Spleen (tissue), 11 donors: ENCODE results near the gene RGL1. TPM values are rescaled to one million over a fixed set of nuclear protein-coding genes. Genes with fewer than 3 reads are reported as not detected.

Experiments used
- DNase-seq: peaks from one replicate; pipeline ENCODE4 v3.0.0-alpha.2; 2020
- H3K27ac ChIP-seq, 8 donors: fragments of 200-600 bp; sonication (generic) in 7 of 8; 1 replicate in 4 of 8; 2 replicates in 4 of 8; pipeline versions ENCODE4 v1.5.0 to v1.8.0; 2016 to 2021; ENCODE audit warnings: inconsistent platforms in 4 of 8, mild to moderate bottlenecking in 4 of 8, moderate library complexity in 1 of 8
- H3K27me3 ChIP-seq, 7 donors: fragments of 200-600 bp; sonication (generic) in 6 of 7; replicated peaks in 1 of 7; 1 replicate in 4 of 7; 2 replicates in 3 of 7; pipeline versions ENCODE4 v1.5.0 to v1.8.0; 2016 to 2021; ENCODE audit warnings: inconsistent platforms in 3 of 7, mild to moderate bottlenecking in 1 of 7
- H3K36me3 ChIP-seq, 6 donors: fragments of 200-600 bp; sonication (generic) in 5 of 6; 1 replicate in 4 of 6; 2 replicates in 2 of 6; pipeline versions ENCODE4 v1.5.0 to v1.8.0; 2016 to 2021; ENCODE audit warnings: inconsistent platforms in 2 of 6
- H3K4me1 ChIP-seq, 6 donors: fragments of 200-600 bp; sonication (generic) in 5 of 6; 1 replicate in 3 of 6; 2 replicates in 3 of 6; pipeline versions ENCODE4 v1.5.0 to v1.8.0; 2016 to 2021; ENCODE audit warnings: inconsistent platforms in 3 of 6
- H3K4me3 ChIP-seq, 8 donors: fragments of 200-600 bp; sonication (generic) in 7 of 8; 1 replicate in 4 of 8; 2 replicates in 4 of 8; pipeline versions ENCODE4 v1.5.0 to v1.8.0; 2016 to 2021; ENCODE audit warnings: inconsistent platforms in 4 of 8, mild to moderate bottlenecking in 4 of 8, moderate library complexity in 2 of 8
- H3K9me3 ChIP-seq, 8 donors: fragments of 200-600 bp; sonication (generic) in 7 of 8; 1 replicate in 4 of 8; 2 replicates in 4 of 8; pipeline versions ENCODE4 v1.5.0 to v1.8.0; 2016 to 2021; ENCODE audit warnings: inconsistent platforms in 4 of 8
- POLR2A ChIP-seq, 3 donors: fragments of 450-650 bp; IDR thresholded peaks; one replicate each; pipeline ENCODE4 v1.5.1; 2017; ENCODE audit warnings: antibody characterized with exemption in 3 of 3, mild to moderate bottlenecking in 1 of 3
- POLR2AphosphoS5 ChIP-seq, 3 donors: sonication (generic); formaldehyde crosslinking; IDR thresholded peaks; one replicate each; pipeline ENCODE4 v1.5.1; 2017; ENCODE audit warnings: antibody characterized with exemption in 3 of 3
- WGBS, 5 donors: extraction: QIAGEN DNeasy Blood & Tissue Kit in 3 of 5; methylation state at CpG; one replicate each; pipeline versions ENCODE4 v1.1.5 to v1.1.7; 2013 to 2018; 5-methylcytosine and 5-hydroxymethylcytosine counted together
- intact Hi-C: fragments of 100-400 bp; cut with DNase I; formaldehyde crosslinking; loops from one replicate; pipeline ENCODE4 v1.15.0; 2023; ENCODE audit warnings: low total_unique reads
- polyA plus RNA-seq, 3 donors: library from polyadenylated mRNA; stranded (reverse); fragments of 200-250 nt; gene quantifications; one replicate each; pipeline ENCODE4 v1.2.1, GENCODE V29; 2013
- total RNA-seq, 7 donors: library from RNA; depleted of rRNA in 3 of 7; stranded (reverse); fragments of >200 nt in 3 of 7; fragmentation: NEBNext Ultra II Directional in 4 of 7; extraction: Animal tissue kit (Norgen Biotek cat#: 25700) in 4 of 7; gene quantifications; one replicate each; pipeline versions ENCODE4 v1.1.0 to v1.2.1, GENCODE V29; 2016 to 2021
- TF ChIP-seq, protein P1 (sequence below), 11 experiments: fragments of 200-600 bp in 7 of 11; fragments of 450-650 bp in 4 of 11; sonication (generic) in 4 of 11; IDR thresholded peaks in 8 of 11; conservative IDR thresholded peaks in 3 of 11; 1 replicate in 7 of 11; 2 replicates in 4 of 11; pipeline versions ENCODE4 v1.4.0 to v1.8.0; 2016 to 2021; ENCODE audit warnings: antibody characterized with exemption in 11 of 11, inconsistent platforms in 4 of 11, mild to moderate bottlenecking in 1 of 11
- donor health status: healthy with polysubstance abuse.
- donor health status: DM: no; HTN: no; CAD: no; lungs with moderate emphysema.
- donor health status: DM: no; HTN: no; CAD: no.
- donor health status: Bipolar disorder and iron deficiency.
- donor health status: healthy.
- donor health status: DM: no; HTN: no; CAD: no.
- donor health status: DM: yes; HTN: yes; CAD: no.

RGL1 gene
- total and polyA plus RNA-seq, 10 donors, result 14.3 to 126 (median 71.4) TPM

DNA sequence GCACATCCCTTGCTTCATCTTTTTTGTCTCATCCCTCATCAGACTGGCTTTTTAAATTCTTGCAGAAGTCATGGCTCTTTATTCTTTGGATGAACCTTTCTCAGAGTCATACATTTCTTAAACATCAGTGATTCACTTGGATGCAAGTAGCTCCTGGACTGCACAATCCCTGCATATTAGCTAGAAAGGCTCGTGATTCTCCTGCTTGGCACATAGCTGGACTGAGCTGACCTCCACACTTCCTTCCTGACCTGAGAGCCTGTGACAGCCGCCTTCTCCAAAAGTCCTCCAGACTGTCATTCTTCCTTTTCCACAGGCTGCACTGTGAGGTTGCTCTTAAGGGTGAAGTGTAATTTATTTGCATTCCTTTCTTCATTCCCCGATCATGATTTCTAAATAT is 109.4 kb downstream of the RGL1 start:
- H3K9me3 ChIP-seq, result no peaks in the 10 kb centered on the region
- DNase-seq, result no peak
- peaks cover 15 to 63% (median 51%) of the 10 kb centered on the region in 6 donors for H3K4me1 ChIP-seq
- intact Hi-C loops, result no loop called here
- peak overlapping the region in 2 of 8 donors; percentile 15 to 41 for H3K27ac ChIP-seq
- H3K4me3 ChIP-seq, result no peak overlapping the region
- no peaks in the 10 kb centered on the region for H3K27me3 ChIP-seq
- H3K36me3 ChIP-seq, result peaks cover 0 to 76% (median 21%) of the 10 kb centered on the region in 6 donors
- WGBS, 5 donors, result 33 to 54% (median 40%) methylated on average over 3 of the region's 3 CpGs
- TF ChIP-seq POLR2AphosphoS5 (IDR thresholded peaks at IDR 0.05) (peak in 1 of 3 donors; percentile 57), POLR2A (IDR thresholded peaks at IDR 0.05) (no peak)
- TF ChIP-seq, protein P1, sequence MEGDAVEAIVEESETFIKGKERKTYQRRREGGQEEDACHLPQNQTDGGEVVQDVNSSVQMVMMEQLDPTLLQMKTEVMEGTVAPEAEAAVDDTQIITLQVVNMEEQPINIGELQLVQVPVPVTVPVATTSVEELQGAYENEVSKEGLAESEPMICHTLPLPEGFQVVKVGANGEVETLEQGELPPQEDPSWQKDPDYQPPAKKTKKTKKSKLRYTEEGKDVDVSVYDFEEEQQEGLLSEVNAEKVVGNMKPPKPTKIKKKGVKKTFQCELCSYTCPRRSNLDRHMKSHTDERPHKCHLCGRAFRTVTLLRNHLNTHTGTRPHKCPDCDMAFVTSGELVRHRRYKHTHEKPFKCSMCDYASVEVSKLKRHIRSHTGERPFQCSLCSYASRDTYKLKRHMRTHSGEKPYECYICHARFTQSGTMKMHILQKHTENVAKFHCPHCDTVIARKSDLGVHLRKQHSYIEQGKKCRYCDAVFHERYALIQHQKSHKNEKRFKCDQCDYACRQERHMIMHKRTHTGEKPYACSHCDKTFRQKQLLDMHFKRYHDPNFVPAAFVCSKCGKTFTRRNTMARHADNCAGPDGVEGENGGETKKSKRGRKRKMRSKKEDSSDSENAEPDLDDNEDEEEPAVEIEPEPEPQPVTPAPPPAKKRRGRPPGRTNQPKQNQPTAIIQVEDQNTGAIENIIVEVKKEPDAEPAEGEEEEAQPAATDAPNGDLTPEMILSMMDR (IDR thresholded peaks at IDR 0.05 in 8 of 11, conservative IDR thresholded peaks at IDR 0.05 in 3 of 11), result no peak

DNA sequence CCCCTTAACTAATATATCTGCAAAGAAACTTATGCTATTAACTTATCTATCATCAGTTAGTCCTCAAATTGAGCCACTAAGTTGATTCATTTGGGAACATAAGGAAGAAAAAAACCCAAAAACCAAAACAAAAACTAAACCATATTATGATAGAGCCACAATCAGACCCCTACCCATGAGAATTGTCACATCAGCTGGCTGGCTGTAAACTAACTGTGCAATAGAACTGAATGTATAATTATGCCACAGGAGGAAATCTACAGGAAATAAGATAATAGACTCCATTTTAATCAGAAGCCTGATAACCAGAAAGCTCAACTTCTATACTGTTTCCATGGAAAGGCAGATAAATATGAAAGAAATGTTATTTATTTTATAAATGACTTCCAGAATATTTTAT is 110.0 kb downstream of the RGL1 start:
- H3K9me3 ChIP-seq, result no peaks in the 10 kb centered on the region
- H3K36me3 ChIP-seq, result peaks cover 0 to 76% (median 21%) of the 10 kb centered on the region in 6 donors
- intact Hi-C loops, result loop anchor here (5.0 kb wide), 1 partner anchor 263 kb away; the partner anchor contains the start of gene APOBEC4
- peaks cover 15 to 62% (median 51%) of the 10 kb centered on the region in 6 donors for H3K4me1 ChIP-seq
- no peaks in the 10 kb centered on the region for H3K27me3 ChIP-seq
- H3K27ac ChIP-seq, result peak overlapping the region in 2 of 8 donors; percentile 15 to 41
- no peak overlapping the region for H3K4me3 ChIP-seq
- no peak for TF ChIP-seq POLR2AphosphoS5 (IDR thresholded peaks at IDR 0.05)
- no peak for DNase-seq

DNA sequence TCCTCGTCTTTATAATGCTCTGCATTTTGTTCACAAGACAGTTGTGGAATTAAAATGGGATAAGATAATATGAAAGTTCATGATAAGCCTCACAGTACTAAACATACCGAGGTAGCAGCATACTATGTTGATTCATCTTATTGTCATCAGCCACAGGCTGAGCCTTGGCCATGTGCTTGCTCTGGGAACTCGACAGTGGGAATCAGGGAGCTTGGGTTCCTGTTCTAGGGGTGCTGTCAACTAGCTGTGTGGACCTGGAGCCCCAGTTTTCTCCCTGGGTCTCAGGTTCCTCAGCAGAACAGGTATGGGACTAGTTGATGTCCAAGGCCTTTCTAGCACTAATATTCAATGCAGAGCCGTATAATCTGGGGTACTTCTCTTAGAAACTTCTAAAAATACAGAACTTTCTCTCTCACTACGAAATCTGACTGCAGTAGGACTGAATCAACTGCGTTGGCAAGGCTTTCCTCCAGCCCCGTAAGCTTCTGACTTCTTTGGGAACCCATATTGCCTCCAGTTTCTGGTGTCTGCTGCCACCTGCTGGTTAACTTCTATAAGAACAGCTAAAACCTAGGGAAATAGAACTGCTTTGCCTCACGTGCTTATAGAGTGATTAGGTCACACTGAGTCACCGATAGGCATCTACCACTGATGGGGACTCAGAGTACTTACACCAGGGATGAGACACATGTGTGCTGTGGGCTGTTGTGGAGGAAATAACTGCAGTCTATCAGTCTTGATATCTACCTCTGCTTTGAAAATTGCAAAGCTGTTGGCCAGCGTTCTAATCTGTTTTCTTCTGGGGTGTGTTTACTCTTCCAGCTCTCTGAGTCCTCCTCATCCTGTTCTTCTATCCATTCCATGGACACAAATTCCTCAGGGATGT is 110.9 kb downstream of the RGL1 start:
- intact Hi-C loops, result loop anchor here (5.0 kb wide), 1 partner anchor 264 kb away; the partner anchor contains the start of gene APOBEC4
- Histone ChIP-seq H3K27me3 (no peaks in the 10 kb centered on the region), H3K4me1 (peaks cover 10 to 52% (median 47%) of the 10 kb centered on the region in 6 donors), H3K27ac (peak overlapping the region in 4 of 8 donors; percentile 15 to 41 (median 18)), H3K9me3 (no peaks in the 10 kb centered on the region), H3K4me3 (no peak overlapping the region), H3K36me3 (peaks cover 0 to 80% (median 25%) of the 10 kb centered on the region in 6 donors)
- TF ChIP-seq POLR2A (IDR thresholded peaks at IDR 0.05), result no peak
- TF ChIP-seq, protein P1 (IDR thresholded peaks at IDR 0.05 in 8 of 11, conservative IDR thresholded peaks at IDR 0.05 in 3 of 11), result peak; percentile 73 to 90 (median 82)
- peak in 1 of 3 donors; percentile 53 for TF ChIP-seq POLR2AphosphoS5 (IDR thresholded peaks at IDR 0.05)
- DNase-seq, result no peak
- WGBS, 5 donors, result 21 to 26% (median 23%) methylated on average over 10 of the region's 10 CpGs

DNA sequence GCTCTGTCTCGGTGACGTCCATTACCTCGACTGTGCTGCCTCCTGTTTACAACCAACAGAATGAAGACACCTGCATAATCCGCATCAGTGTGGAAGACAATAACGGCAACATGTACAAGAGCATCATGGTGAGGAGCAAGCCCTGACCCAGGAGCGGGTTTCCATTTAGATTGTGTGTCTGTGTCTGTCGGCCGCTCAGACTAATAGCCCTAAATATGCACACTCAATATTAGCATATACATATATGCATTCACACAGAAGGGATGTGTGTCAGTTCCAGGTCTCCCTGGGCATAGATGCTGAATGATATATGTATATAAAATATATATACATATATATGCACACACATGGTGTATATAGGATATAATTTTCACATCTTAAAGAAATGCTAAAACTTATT is 111.7 kb downstream of the RGL1 start:
- Histone ChIP-seq H3K27me3 (no peaks in the 10 kb centered on the region), H3K27ac (peak overlapping the region in 1 of 8 donors; percentile 16), H3K36me3 (peaks cover 0 to 85% (median 26%) of the 10 kb centered on the region in 6 donors), H3K4me3 (no peak overlapping the region), H3K9me3 (no peaks in the 10 kb centered on the region), H3K4me1 (peaks cover 7 to 45% (median 40%) of the 10 kb centered on the region in 6 donors)
- no peak for DNase-seq
- TF ChIP-seq, protein P1 (IDR thresholded peaks at IDR 0.05 in 8 of 11, conservative IDR thresholded peaks at IDR 0.05 in 3 of 11), result no peak
- TF ChIP-seq POLR2A (IDR thresholded peaks at IDR 0.05), result no peak
- no peak for TF ChIP-seq POLR2AphosphoS5 (IDR thresholded peaks at IDR 0.05)
- 91 to 95% (median 95%) methylated on average over 8 of the region's 8 CpGs for WGBS, 5 donors
- intact Hi-C loops, result loop anchor here (5.0 kb wide), 1 partner anchor 264 kb away; the partner anchor contains the start of gene APOBEC4
